K562 (cell line): Measurements from ENCODE around the gene ZNF747. TPM values are rescaled to one million over a fixed set of nuclear protein-coding genes. Genes with fewer than 3 reads are reported as not detected.
"Not testable (repeated sequence)": the region's sequence is repeated elsewhere in the genome, so short reads cannot be mapped to it uniquely, and the experiment has no call there.

Experiments used
- ATAC-seq: fragments of 200-7000 bp; cut with Tn5 transposase; 3 replicates; pipeline ENCODE4 v1.9.1; 2020; ENCODE audit warnings: moderate library complexity
- BruUV-seq: library from RNA; stranded (reverse); fragments of 400-500 nt; replicated peaks from 2 replicates; lab custom pipeline; 2021; lab: Mats Ljungman, UMichigan
- CTCF ChIA-PET: fragments of 300-600 bp; formaldehyde crosslinking; extraction: SDS; loops from one replicate; lab custom pipeline; 2021; ENCODE audit warnings: low intra/inter-chr PET ratio; lab: Yijun Ruan, JAX
- POLR2A ChIA-PET: fragments of 300-600, 350-650 bp; sonication (Branson Sonifier 250); formaldehyde crosslinking; extraction: SDS; loops from one replicate; lab custom pipeline; 2021; ENCODE audit warnings: antibody characterized with exemption, inconsistent platforms; lab: Yijun Ruan, JAX
- DNase-seq, 4 experiments: peaks; one replicate each; pipeline versions ENCODE4 v3.0.0 to v3.0.0-alpha.2; 2011 to 2018; ENCODE audit warnings: low spot score in 3 of 4, mixed read lengths in 3 of 4; ENCODE audit errors: extremely low read depth in 1 of 4
- FAIRE-seq: peaks from 2 replicates; lab custom pipeline; 2011; peaks lifted over from hg19 to GRCh38; lab: Jason Lieb, UNC
- H2AFZ ChIP-seq: 2 replicates; pipeline ENCODE4 v1.6.0; 2011; ENCODE audit warnings: low read depth, low read length, control low read depth, inconsistent platforms
- H3K27ac ChIP-seq: fragments of 200-600 bp; 3 replicates; pipeline ENCODE4 v1.8.0; 2011; ENCODE audit warnings: low read depth, mild to moderate bottlenecking, control low read depth, inconsistent platforms, low read length, moderate library complexity, mixed read lengths; ENCODE audit errors: extremely low read depth
- H3K27me3 ChIP-seq, 2 experiments: fragments of 300-600 bp in 1 of 2; 2 replicates in 1 of 2; 3 replicates in 1 of 2; pipeline versions ENCODE4 v1.6.0 to v1.8.0; 2011; ENCODE audit warnings: inconsistent platforms in 2 of 2, low read length in 2 of 2, mild to moderate bottlenecking in 1 of 2, mixed read lengths in 1 of 2, moderate library complexity in 1 of 2; ENCODE audit not compliant: control insufficient read depth in 2 of 2, insufficient read depth in 2 of 2
- H3K36me3 ChIP-seq: fragments of 300-600 bp; 3 replicates; pipeline ENCODE4 v1.8.0; 2011; ENCODE audit warnings: mild to moderate bottlenecking, low read length, inconsistent platforms; ENCODE audit not compliant: control insufficient read depth, insufficient read depth
- H3K4me1 ChIP-seq, 2 experiments: fragments of 200-600 bp in 1 of 2; replicated peaks in 1 of 2; 2 replicates in 1 of 2; 3 replicates in 1 of 2; pipeline versions ENCODE4 v1.5.1 to v1.8.0; 2011; ENCODE audit warnings: inconsistent platforms in 2 of 2, low read length in 2 of 2, mild to moderate bottlenecking in 1 of 2, mixed read lengths in 1 of 2, moderate library complexity in 1 of 2; ENCODE audit not compliant: control insufficient read depth in 2 of 2, insufficient read depth in 2 of 2
- H3K4me2 ChIP-seq: 2 replicates; pipeline ENCODE4 v1.6.1; 2011; ENCODE audit warnings: low read length, control low read depth, inconsistent platforms, mixed read lengths; ENCODE audit not compliant: insufficient read depth
- H3K4me3 ChIP-seq: fragments of 200-600 bp; sonication (generic), shearing (Covaris generic); 2 replicates; pipeline ENCODE4 v1.5.1; 2016; ENCODE audit warnings: control low read depth, inconsistent platforms
- H3K79me2 ChIP-seq: fragments of 200-600 bp; 3 replicates; pipeline ENCODE4 v1.8.0; 2011; ENCODE audit warnings: low read length, inconsistent platforms; ENCODE audit not compliant: control insufficient read depth, insufficient read depth
- H3K9ac ChIP-seq, 2 experiments: 2 replicates each; pipeline versions ENCODE4 v1.6.0 to v1.6.1; 2011; ENCODE audit warnings: low read depth in 2 of 2, low read length in 2 of 2, control low read depth in 1 of 2, inconsistent platforms in 1 of 2, mild to moderate bottlenecking in 1 of 2, mixed read lengths in 1 of 2; ENCODE audit not compliant: insufficient read depth in 1 of 2
- H3K9me1 ChIP-seq: one replicate; pipeline ENCODE4 v1.6.0; 2011; ENCODE audit warnings: inconsistent platforms, mild to moderate bottlenecking, low read length, moderate library complexity; ENCODE audit not compliant: control insufficient read depth, insufficient read depth
- H3K9me3 ChIP-seq: replicated peaks from 2 replicates; pipeline ENCODE4 v1.5.1; 2011; ENCODE audit warnings: low read depth, low read length, inconsistent platforms; ENCODE audit not compliant: control insufficient read depth, insufficient read depth
- H4K20me1 ChIP-seq: replicated peaks from 2 replicates; pipeline ENCODE4 v1.6.1; 2011; ENCODE audit warnings: low read length, inconsistent platforms, mixed read lengths; ENCODE audit not compliant: control insufficient read depth, insufficient read depth
- FOSL1 ChIP-seq: fragments of 200-800 bp; sonication (Bioruptor generic); conservative IDR thresholded peaks from 2 replicates; pipeline ENCODE4 v1.6.1; 2016; ENCODE audit warnings: missing genetic modification characterization, missing compliant biosample characterization
- MLLT1 ChIP-seq, 2 experiments: fragments of 450-650 bp; IDR thresholded peaks; 2 replicates each; pipeline ENCODE4 v1.6.1; 2016
- THRAP3 ChIP-seq: fragments of 450-650 bp; IDR thresholded peaks from 2 replicates; pipeline ENCODE4 v1.6.1; 2016; ENCODE audit warnings: mild to moderate bottlenecking, inconsistent platforms, borderline replicate concordance
- ZBTB33 ChIP-seq: sonication (generic); formaldehyde crosslinking; IDR thresholded peaks from 2 replicates; pipeline ENCODE4 v1.8.1; 2023; ENCODE audit warnings: mild to moderate bottlenecking, missing genetic modification reagents
- WGBS: fragments of 100-300 bp; shearing (Covaris generic); methylation state at CpG from one replicate; pipeline ENCODE4 v1.1.6; 2016; ENCODE audit warnings: low coverage, mixed read lengths; ENCODE audit not compliant: insufficient coverage; ENCODE audit errors: missing lambda C conversion rate; 5-methylcytosine and 5-hydroxymethylcytosine counted together
- in situ Hi-C: fragments of 300-500 bp; cut with MboI; formaldehyde crosslinking; loops from 4 replicates; pipeline ENCODE4 v1.15.0; 2018; ENCODE audit warnings: inconsistent platforms, mixed read lengths
- intact Hi-C: fragments of 100-400 bp; cut with micrococcal nuclease; formaldehyde crosslinking; loops from 2 replicates; pipeline ENCODE4 v1.14.2; 2022
- polyA plus RNA-seq, 8 experiments: library from polyadenylated mRNA; depleted of rRNA in 4 of 8; stranded (reverse) in 5 of 8; unstranded in 3 of 8; fragments of >200 nt; fragmentation: Nextera tagmentation in 2 of 8; fragmentation: Illumina TruSeq in 1 of 8; extraction: Ambion mirVana in 2 of 8; extraction: Trizol in 1 of 8; gene quantifications; 2 replicates each; pipeline versions ENCODE4 v1.2.1 to v1.2.3, GENCODE V29; 2011 to 2014; ENCODE audit warnings: inconsistent platforms in 1 of 8, missing spikeins in 1 of 8
- total RNA-seq, 7 experiments: library from RNA; depleted of rRNA in 6 of 7; stranded (reverse); fragments of >200 nt in 6 of 7; fragmentation: Illumina TruSeq in 2 of 7; extraction: Trizol in 2 of 7; gene quantifications; 2 replicates each; pipeline versions ENCODE4 v1.2.1 to v1.2.3, GENCODE V29; 2011 to 2021; ENCODE audit warnings: low replicate concordance in 1 of 7

The ZNF747 gene
- total and polyA plus RNA-seq, 9 of the 15 experiments (the other 6 are each of a cell fraction or from before 2014, with no cell fraction given): 0.14 to 3.3 (median 1.5) TPM

- Histone ChIP-seq H3K79me2 (peaks cover 36% of the 10 kb centered on the region), H3K27ac (peak overlapping the region; percentile 96; the same call in 2 of the 3 replicates), H2AFZ (peak overlapping the region; percentile 98; the same call in 1 of the 2 replicates), H3K4me3 (peak overlapping the region; percentile 49), H3K4me2 (peak overlapping the region; percentile 97), H3K4me1 (peaks cover 14 to 55% of the 10 kb centered on the region in 2 experiments; a peak in 4 of 5 replicates), H3K9ac (peak overlapping the region; percentile 88 to 91)
- H3K9me3 ChIP-seq, ATAC-seq, FAIRE-seq, H3K27me3 ChIP-seq, BruUV-seq, H4K20me1 ChIP-seq, H3K36me3 ChIP-seq, DNase-seq, H3K9me1 ChIP-seq, in situ Hi-C loops: not testable (repeated sequence)
- CTCF ChIA-PET: interaction anchor here (0.6 kb wide), 2 partner anchors 13 to 64 kb away, joined by 3 to 4 read pairs; no protein-coding TSS in a partner anchor
- intact Hi-C loops: loop anchor here (1.0 to 10.0 kb wide), 2 partner anchors 36 to 158 kb away; partner anchors contain the start of gene SRCAP
- POLR2A ChIA-PET: interaction anchor here (0.6 to 4.0 kb wide), 9 partner anchors 10 to 423 kb away, joined by 3 to 31 read pairs (median 4); partner anchors contain the start of genes ZNF688 and ZNF764
- WGBS: 81% methylated on average over 13 of the region's 13 CpGs
- TF ChIP-seq THRAP3 (peak; percentile 54; the same call in 1 of the 2 replicates), FOSL1 (tag) (0 out of 2 replicates have a peak, but pooled peaks have one; percentile 6), MLLT1 (IDR thresholded peaks at IDR 0.05) (peak in 1 of 2 experiments; percentile 94; a peak in 2 of 4 replicates), ZBTB33 (CRISPR knock-in tag) (peak; percentile 92)
Measured at GRCh38 chr16:30536391-30537024, 1.9 kb upstream of the ZNF747 start.
